GM10847 (cell line): Measurements from ENCODE around the gene BRD9.

Experiments
- POLR2A ChIP-seq: IDR thresholded peaks from 2 replicates; pipeline ENCODE4 v1.6.1; 2011; ENCODE audit not compliant: insufficient read length; ENCODE audit errors: extremely low read depth

Gene BRD9

GRCh38 chr5:887947-888637 is 4.5 kb downstream of the BRD9 start:
- TF ChIP-seq POLR2A, result no peak

DNA sequence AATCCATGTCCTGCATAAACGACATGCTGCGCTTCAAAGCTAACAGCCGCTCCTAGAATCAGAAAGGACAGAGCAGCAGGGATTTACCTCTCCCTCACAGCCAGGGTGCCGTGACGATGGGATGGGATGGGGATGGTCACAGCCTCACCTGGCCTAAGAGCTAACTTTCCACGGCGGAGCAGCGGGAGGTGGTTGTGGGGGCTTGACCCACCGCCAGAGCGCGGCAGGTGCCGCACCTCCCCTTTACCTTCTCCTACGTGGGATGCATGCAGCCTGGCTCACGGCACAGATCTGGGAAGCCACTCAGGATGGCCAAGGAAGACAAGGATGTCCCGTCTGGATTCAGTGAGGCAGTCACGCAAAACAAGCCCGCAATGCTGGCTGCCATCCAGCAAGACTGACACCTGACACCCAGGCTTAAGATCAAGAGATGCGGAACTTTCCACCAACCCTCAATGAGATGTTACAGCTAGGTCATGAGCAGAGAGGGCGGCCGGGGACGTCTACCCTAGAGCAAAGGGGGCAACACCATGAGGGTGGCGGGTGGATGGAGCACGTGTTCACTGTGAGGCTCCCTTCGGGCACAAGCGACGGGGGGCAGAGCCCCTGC is 5.8 kb downstream of the BRD9 start:
- TF ChIP-seq POLR2A, result no peak

DNA sequence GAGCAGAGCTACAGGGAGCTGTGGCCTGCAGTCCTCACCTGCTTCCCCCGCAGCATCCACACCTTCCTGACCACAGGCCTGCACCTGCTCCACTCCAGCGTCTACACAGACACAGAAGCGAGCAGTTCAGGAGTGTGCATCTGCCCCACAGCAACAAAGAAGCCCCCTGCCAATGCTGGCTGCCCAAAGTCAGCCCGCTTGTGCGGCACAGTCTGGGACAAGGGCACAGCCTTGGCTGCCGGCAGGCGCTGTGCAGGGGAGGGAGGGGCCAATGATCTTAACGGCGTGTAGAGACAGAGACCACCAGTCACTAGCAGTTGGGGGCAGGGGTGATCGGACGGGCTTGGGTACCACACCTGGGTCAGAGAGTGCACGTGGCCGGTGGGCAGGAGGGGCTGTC is 6.6 kb downstream of the BRD9 start:
- no peak for TF ChIP-seq POLR2A

- no peak for TF ChIP-seq POLR2A
Observed at GRCh38 chr5:885529-885928, 7.1 kb downstream of the BRD9 start.

DNA sequence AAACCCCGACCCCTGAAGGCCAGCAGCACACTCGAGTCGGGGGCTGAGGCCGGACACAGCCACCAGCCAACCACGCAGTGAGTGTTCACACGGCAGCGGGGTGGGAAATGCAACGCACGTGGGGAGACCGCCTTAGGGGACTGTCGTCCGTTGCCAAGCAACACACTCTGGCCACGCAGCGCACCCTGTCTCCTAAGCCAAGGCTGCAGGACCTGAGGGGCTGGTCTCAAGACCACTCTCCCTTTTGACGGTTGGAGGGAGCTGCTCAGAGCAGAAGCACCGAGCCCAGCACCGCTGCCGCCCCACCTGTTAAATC is 7.5 kb downstream of the BRD9 start:
- TF ChIP-seq POLR2A, result no peak

DNA sequence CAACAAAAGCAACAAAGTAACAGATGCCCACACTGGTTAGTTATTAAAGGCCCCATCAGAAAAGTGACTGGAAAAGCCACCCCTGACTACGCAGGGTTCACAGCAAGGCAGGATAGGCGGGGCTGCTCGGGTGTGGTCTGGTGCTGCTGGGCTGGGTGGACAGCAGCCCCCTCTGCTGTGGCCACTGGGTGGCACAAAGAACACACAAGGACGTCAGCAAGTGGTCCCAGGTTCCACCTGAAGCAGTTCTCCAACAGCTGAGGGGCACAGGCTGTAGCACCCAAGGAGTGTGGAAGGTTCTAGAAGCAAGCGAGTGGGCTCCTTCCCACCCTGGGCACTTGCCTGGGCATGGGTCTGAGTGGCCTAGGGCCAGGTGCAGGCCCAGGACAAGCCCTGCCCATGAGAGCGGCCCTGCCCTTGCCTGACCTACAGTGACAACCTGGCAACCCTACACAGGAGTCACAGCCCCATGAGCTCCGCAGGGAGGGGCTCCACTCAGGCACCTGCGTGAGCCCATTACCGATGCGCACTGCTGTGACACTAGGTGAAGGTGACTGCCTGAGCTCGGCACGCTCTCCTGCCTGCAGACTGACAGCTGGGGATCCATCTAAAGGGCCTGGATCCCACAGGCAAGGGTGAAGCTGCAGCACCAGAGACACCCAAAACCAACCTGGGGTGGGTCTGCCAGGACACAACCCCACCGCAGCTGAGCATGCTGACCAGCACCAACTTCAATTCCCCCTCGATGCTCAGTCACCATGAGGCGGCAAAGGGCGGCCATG is 8.1 kb downstream of the BRD9 start:
- TF ChIP-seq POLR2A, result no peak

GRCh38 chr5:883475-884181 is 9.0 kb downstream of the BRD9 start:
- no peak for TF ChIP-seq POLR2A

GRCh38 chr5:882253-883183 is 10.1 kb downstream of the BRD9 start:
- TF ChIP-seq POLR2A, result no peak

- TF ChIP-seq POLR2A, result no peak
Observed at GRCh38 chr5:881551-881935, 11.1 kb downstream of the BRD9 start.

DNA sequence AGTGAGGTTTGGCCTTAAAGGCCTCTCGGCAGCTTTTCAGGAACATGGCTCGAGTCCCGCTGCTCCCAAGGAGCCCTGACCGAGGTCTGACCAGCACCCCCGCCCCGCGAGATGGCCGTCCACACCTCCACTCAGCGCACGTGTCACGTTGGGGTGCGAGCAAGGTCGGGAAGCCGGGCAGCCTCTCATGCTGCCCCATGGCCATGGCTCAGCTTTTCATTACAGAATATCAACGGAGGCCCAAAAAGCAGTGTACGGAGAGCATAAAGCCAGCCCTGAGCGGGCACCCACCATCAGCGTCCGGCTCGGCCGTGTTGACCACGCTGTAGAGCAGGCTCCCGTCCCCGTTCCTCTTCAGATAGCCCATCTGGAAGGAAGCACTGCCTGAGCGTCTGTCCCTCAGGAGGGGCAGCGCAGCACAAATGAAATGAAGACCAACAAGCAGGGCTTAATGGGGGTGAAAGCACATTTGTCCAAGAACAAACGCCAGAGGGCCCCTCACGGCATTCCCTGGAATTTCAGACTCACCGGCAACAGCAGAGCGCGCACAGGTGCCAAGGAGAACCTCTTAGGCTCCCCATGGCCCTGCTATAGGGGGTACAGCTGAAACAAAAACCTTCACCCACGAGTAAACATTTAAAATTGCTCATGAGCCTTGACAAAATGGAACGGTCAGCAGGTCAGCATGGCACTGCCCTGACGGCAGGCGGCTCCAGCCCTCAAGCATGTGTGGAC is 11.6 kb downstream of the BRD9 start:
- TF ChIP-seq POLR2A, result no peak

DNA sequence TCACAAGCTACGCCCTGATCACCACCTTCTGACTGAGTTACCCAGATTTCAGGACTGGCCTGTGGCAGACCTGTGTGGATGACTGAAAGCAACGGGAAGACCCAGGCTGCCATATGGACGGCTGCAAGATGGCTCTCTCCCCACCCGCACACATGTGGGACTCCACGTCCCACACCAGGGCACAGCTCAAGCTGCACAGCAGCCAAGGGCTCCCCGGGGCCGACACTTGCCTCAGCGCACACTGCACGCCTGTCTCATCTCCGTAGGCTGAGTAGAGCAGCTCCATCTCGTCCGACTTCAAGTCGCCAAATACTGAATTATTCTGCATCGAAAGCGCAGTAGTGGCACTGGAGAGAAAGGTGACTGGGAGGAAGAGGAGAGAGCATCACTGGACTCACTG is 14.5 kb downstream of the BRD9 start:
- no peak for TF ChIP-seq POLR2A

DNA sequence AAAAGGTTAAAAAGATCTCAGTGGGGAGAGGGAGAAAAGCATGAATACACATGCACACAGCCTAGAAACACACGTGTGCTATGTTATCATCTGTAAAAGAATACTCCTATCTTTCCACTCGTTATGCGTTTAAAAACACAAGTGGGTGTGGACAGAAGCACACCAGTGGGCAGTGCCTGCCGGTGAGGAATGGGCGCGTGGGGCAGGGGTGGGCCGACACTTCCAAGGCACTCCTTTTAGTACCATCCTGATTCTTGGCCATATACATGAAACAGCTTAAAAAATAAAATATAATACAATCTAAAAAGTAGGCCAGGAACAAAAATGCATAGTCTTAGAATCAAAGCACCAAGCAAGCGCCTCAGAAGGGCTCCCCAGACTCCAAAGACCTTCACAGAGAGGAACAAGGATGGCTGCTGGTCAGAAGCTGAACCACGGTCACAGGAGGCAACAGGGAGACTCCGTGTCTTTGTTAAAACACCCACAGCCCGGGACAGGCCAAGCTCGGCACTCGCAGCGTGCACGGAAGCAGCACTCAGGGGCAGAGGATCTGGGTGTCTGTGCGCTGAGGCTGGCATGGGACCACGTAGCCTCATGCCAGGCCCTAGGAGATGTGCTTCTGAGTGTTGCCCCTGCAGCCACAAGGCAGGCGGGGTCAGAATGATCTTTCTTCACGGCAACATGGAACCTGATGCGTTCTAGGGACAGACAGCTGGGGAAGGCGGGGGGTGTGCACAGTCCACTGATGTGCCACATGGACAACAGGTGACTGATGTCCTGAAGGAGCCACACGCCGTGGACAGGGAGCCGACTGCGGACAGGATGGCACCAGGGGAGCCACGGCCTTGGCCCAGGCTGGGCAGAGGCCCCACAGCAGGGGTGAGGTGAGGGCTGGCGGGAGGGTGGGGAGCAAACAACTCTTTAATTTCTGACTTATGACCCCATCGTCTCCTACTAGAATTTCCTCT is 15.9 kb downstream of the BRD9 start:
- TF ChIP-seq POLR2A, result no peak

DNA sequence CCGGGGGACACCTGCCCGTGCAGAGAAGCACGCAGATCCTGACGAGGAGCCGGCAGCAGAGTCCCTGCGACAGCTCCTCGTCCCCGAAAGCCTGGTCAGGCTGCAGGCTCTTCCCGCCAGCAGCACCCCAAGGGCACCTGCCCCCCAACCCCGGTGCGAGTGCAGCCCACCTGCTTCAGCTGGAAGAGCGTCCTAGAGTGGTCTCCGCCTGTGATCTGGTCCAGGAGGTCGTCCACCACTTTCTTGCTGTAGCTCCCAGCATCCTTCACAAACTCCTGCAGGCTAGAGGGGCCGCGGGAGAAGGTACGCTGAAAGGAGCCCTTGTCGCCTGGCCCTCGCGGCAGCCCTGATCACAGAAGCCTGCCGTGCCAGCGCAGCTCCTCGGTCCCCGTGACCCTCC is 16.7 kb downstream of the BRD9 start:
- TF ChIP-seq POLR2A, result no peak
